ENCODE measurements around the gene THSD8. TPM values are rescaled to one million over a fixed set of nuclear protein-coding genes. Genes with fewer than 3 reads are reported as not detected.

The THSD8 gene
- total and polyA plus RNA-seq, 2 experiments from 2014 or later, result 15.0 TPM; not detected in 1

DNA sequence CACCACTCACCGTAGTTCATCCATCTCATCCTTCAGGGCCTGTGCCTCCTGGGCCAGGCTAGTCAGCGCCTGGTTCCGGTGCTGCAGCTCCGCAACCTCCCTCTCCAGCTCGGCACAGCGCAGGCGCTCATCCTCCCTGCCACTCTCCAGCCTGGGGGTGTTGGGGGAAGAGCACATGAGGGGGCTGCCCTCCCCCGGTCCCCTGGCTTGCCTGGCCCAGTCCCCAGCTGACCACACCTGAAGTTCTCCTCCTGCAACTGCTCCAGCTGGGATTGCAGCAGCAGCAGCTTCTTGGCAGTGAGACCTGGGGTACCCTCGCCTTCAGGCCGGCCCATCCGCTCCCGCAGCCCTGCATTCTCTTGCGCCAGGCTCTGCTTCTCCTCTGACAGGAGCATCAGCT, 30.9 kb upstream of the THSD8 start:
- Histone ChIP-seq H3K36me3 (no peaks in the 10 kb centered on the region), H3K27me3 (no peaks in the 10 kb centered on the region), H3K4me1 (ENCODE audit: low read depth) (no peaks in the 10 kb centered on the region), H3K9me3 (ENCODE audit: low read depth) (no peaks in the 10 kb centered on the region), H3K4me3 (no peak overlapping the region), H3K27ac (no peak overlapping the region)
- DNase-seq (ENCODE audit: low read depth in 1 of 2, low spot score in 1 of 2), result no peak
- TF ChIP-seq CTCF (IDR thresholded peaks at IDR 0.05; ENCODE audit: low read depth, low read length), result no peak

DNA sequence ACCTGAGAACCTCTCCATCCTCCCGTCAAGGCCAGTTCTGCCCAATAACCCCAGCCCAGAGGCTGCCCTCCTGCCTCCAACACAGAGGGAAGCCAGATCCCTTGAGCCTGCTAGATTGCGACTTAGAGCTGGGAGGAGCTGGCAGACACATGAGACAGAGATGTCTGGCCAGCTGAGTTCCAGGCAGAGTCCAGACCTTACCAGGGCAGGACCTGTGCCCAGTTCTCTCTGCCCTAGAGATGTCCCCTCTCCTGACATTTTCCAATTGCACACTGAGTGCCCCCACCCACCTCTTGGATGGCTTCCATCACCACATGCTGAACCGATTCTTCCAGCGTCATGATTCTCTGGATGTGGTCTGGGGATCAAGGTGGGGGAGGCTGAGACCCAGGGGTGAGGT, 29.5 kb upstream of the THSD8 start:
- Histone ChIP-seq H3K4me3 (no peak overlapping the region), H3K27me3 (no peaks in the 10 kb centered on the region), H3K36me3 (no peaks in the 10 kb centered on the region), H3K27ac (no peak overlapping the region), H3K4me1 (ENCODE audit: low read depth) (no peaks in the 10 kb centered on the region), H3K9me3 (ENCODE audit: low read depth) (no peaks in the 10 kb centered on the region)
- no peak for TF ChIP-seq CTCF (IDR thresholded peaks at IDR 0.05; ENCODE audit: low read depth, low read length)
- no peak for DNase-seq (ENCODE audit: low read depth in 1 of 2, low spot score in 1 of 2)

DNA sequence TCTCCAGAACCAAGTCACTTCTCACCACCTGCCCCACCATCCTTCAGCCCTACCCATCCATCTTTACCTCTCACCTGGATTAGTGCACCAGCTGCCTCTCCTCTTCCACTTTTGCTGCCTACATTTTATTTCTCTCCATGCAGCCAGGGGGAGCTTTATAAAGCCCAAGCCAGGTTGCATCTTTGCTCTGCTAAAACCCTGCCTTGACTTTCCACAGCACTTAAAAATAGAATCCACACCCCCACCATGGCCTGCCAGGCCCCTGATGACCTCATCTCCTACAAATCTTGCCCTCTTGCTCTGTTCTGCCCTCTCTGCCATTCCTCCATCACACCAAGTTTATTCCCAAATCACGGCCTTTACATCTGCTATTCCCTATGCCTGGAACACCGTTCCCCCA, 28.3 kb upstream of the THSD8 start:
- H3K27me3 ChIP-seq, result no peaks in the 10 kb centered on the region
- no peaks in the 10 kb centered on the region for H3K9me3 ChIP-seq (ENCODE audit: low read depth)
- no peak overlapping the region for H3K4me3 ChIP-seq
- DNase-seq (ENCODE audit: low read depth in 1 of 2, low spot score in 1 of 2), result no peak
- peak; percentile 31 for TF ChIP-seq CTCF (IDR thresholded peaks at IDR 0.05; ENCODE audit: low read depth, low read length)
- H3K4me1 ChIP-seq (ENCODE audit: low read depth), result no peaks in the 10 kb centered on the region
- H3K36me3 ChIP-seq, result no peaks in the 10 kb centered on the region
- H3K27ac ChIP-seq, result no peak overlapping the region

- H3K4me3 ChIP-seq, result peak within 1 kb of the TSS; percentile 59
- H3K9me3 ChIP-seq (ENCODE audit: low read depth), result no peaks in the 10 kb centered on the region
- DNase-seq (ENCODE audit: low read depth in 1 of 2, low spot score in 1 of 2), result no peak
- H3K4me1 ChIP-seq (ENCODE audit: low read depth), result no peaks in the 10 kb centered on the region
- no peaks in the 10 kb centered on the region for H3K36me3 ChIP-seq
- no peak for TF ChIP-seq CTCF (IDR thresholded peaks at IDR 0.05; ENCODE audit: low read depth, low read length)
- H3K27me3 ChIP-seq, result no peaks in the 10 kb centered on the region
- H3K27ac ChIP-seq, result no peak within 1 kb of the TSS
Observed at GRCh38 chr19:12774588-12775555, 27.0 kb upstream of the THSD8 start, which contains the start of gene HOOK2. Gene HOOK2 (minus strand): TSS chr19:12775552. CDS start chr19:12775449, 103 bp downstream.

DNA sequence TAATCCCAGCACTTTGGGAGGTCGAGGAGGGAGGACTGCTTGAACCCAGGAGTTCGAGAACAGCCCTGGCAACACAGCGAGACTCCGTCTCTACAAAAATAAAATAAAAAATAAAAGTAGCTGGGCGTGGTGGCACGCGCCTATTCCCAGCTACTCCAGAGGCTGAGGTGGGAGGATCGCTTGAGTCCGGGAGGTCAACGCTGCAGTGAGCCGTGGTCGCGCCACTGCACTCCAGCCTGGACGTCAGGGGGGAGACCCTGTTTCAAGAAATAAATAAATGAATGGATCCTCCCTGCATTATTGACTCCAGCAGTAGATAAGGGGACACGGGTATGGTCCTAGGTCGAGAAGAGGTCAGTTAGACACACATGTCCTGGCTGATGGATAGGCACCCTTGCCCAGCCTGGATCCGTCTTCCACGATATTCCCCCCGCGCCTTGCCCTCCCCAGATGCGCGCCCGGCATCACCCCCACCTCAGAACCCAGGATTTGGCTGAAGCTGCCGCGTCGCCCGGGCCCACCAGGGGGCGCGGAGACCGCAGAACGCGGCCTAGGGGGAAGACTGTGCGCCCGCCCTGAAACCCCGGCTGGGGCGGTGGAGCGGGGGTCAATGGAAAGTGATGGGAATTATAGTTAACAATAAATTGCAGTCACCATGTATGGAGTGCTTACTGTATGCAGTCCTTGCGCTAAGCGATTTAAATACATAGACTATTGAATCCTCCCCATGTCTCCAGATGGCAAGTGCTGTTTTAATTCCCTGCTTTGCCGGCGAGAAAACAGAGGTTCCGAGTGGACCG, 24.5 kb upstream of the THSD8 start:
- Histone ChIP-seq H3K36me3 (no peaks in the 10 kb centered on the region), H3K27ac (no peak overlapping the region), H3K4me3 (peak overlapping the region; percentile 33), H3K27me3 (no peaks in the 10 kb centered on the region), H3K9me3 (ENCODE audit: low read depth) (no peaks in the 10 kb centered on the region), H3K4me1 (ENCODE audit: low read depth) (no peaks in the 10 kb centered on the region)
- peak; percentile 83 to 84 for DNase-seq (ENCODE audit: low read depth in 1 of 2, low spot score in 1 of 2)
- TF ChIP-seq CTCF (IDR thresholded peaks at IDR 0.05; ENCODE audit: low read depth, low read length), result peak; percentile 92

All from cardiac muscle cell (in vitro differentiated cells and primary cell).